OCI-LY7 (cell line): ENCODE measurements around the gene TCERG1L. TPM values are rescaled to one million over a fixed set of nuclear protein-coding genes. Genes with fewer than 3 reads are reported as not detected.

Experiments used
- BruUV-seq: library from RNA; stranded (reverse); fragments of 400-500 nt; replicated peaks from 2 replicates; lab custom pipeline; 2021; lab: Mats Ljungman, UMichigan
- CTCF ChIA-PET: fragments of 300-600 bp; sonication (Branson Sonifier 250); formaldehyde crosslinking; loops from one replicate; lab custom pipeline; 2022; ENCODE audit warnings: antibody characterized with exemption; ENCODE audit not compliant: unreplicated experiment; lab: Charles Lee
- POLR2A ChIA-PET: fragments of 300-600 bp; sonication (Branson Sonifier 250); formaldehyde crosslinking; loops from one replicate; lab custom pipeline; 2022; ENCODE audit warnings: antibody characterized with exemption; lab: Charles Lee
- DNase-seq: peaks from one replicate; pipeline ENCODE4 v3.0.0-alpha.2; 2015; ENCODE audit warnings: low spot score
- H2AFZ ChIP-seq: fragments of 200-600 bp; sonication (generic), shearing (Covaris generic); 2 replicates; pipeline ENCODE4 v1.6.1; 2014; ENCODE audit warnings: mild to moderate bottlenecking, antibody characterized with exemption, low read length, moderate library complexity
- H3K27ac ChIP-seq: fragments of 200-600 bp; sonication (generic); 2 replicates; pipeline ENCODE4 v1.5.1; 2014; ENCODE audit warnings: mixed run types, low read depth, mild to moderate bottlenecking, moderate library complexity, low read length, inconsistent platforms; ENCODE audit not compliant: poor library complexity, severe bottlenecking
- H3K36me3 ChIP-seq: fragments of 200-600 bp; sonication (generic); 2 replicates; pipeline ENCODE4 v1.6.1; 2014; ENCODE audit warnings: mild to moderate bottlenecking, antibody characterized with exemption, low read length, moderate library complexity, mixed read lengths; ENCODE audit not compliant: insufficient read depth
- H3K4me1 ChIP-seq: fragments of 200-600 bp; sonication (generic); 2 replicates; pipeline ENCODE4 v1.5.1; 2014; ENCODE audit warnings: mild to moderate bottlenecking, low read length; ENCODE audit not compliant: insufficient read depth, poor library complexity, severe bottlenecking
- H3K4me2 ChIP-seq: fragments of 200-600 bp; sonication (generic); 2 replicates; pipeline ENCODE4 v1.6.1; 2014; ENCODE audit warnings: mild to moderate bottlenecking, low read length
- H3K4me3 ChIP-seq: fragments of 200-600 bp; sonication (generic); 2 replicates; pipeline ENCODE4 v1.5.1; 2014; ENCODE audit warnings: mild to moderate bottlenecking, low read depth, low read length; ENCODE audit not compliant: poor library complexity, severe bottlenecking
- H3K79me2 ChIP-seq: fragments of 200-600 bp; sonication (generic); 2 replicates; pipeline ENCODE4 v1.6.1; 2016; ENCODE audit warnings: low read depth, mild to moderate bottlenecking, low read length, moderate library complexity, mixed read lengths; ENCODE audit not compliant: insufficient read depth
- H3K9me2 ChIP-seq: fragments of 200-600 bp; sonication (generic); 2 replicates; pipeline ENCODE4 v1.6.1; 2016; ENCODE audit warnings: mild to moderate bottlenecking, low read length, mixed read lengths; ENCODE audit not compliant: insufficient read depth
- H3K9me3 ChIP-seq: fragments of 200-600 bp; sonication (generic); 2 replicates; pipeline ENCODE4 v1.6.1; 2014; ENCODE audit warnings: mild to moderate bottlenecking, mixed run types, low read length, mixed read lengths
- H4K20me1 ChIP-seq: fragments of 200-600 bp; sonication (generic); 2 replicates; pipeline ENCODE4 v1.6.1; 2014; ENCODE audit warnings: mild to moderate bottlenecking, antibody characterized with exemption, low read length, moderate library complexity, mixed read lengths; ENCODE audit not compliant: insufficient read depth
- EZH2phosphoT487 ChIP-seq: fragments of 200-600 bp; sonication (generic); IDR thresholded peaks from 2 replicates; pipeline ENCODE4 v1.6.1; 2018; ENCODE audit warnings: low read depth, borderline replicate concordance, mild to moderate bottlenecking, mixed run types, antibody characterized with exemption, low read length, moderate library complexity, mixed read lengths
- intact Hi-C: fragments of 100-400 bp; cut with micrococcal nuclease; formaldehyde crosslinking; loops from one replicate; pipeline ENCODE4 v1.10.0; 2022; ENCODE audit not compliant: unreplicated experiment
- total RNA-seq, 2 experiments: library from RNA; depleted of rRNA in 1 of 2; stranded (reverse); fragments of >200 nt in 1 of 2; shearing (Covaris generic) in 1 of 2; gene quantifications; 2 replicates each; pipeline ENCODE4 v1.2.3, GENCODE V29; 2014 to 2022
- TF ChIP-seq, protein P1 (sequence below): fragments of 200-600 bp; sonication (generic); conservative IDR thresholded peaks from 2 replicates; pipeline ENCODE4 v1.5.1; 2014; ENCODE audit warnings: mild to moderate bottlenecking, antibody characterized with exemption, low read length, moderate library complexity, mixed read lengths

The TCERG1L gene
- total RNA-seq, 2 experiments from 2014 or later, result not detected

DNA sequence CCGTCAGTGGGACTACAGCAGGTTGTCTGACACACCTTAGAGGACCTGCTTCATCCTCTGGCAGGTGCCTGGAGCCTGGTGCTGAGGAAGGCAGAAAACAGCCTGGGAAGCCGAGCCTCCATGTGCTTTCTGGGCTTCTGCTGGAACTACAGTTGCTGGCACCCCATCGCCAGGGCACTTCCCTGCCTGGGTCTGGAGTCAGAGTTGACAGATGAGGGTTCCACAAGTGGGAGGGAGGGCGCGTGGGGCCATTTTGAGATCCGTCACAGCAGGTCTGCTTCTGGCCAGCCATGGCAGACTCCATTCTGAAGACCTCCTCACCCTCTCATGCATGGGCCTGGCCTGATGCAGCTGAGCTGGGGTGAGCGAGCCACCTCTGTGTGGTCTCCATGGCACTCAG, 33.2 kb upstream of the TCERG1L start:
- intact Hi-C loops, result no loop called here
- no peaks in the 10 kb centered on the region for H3K79me2 ChIP-seq
- no peaks in the 10 kb centered on the region for H3K36me3 ChIP-seq
- H3K4me1 ChIP-seq, result no peaks in the 10 kb centered on the region
- CTCF ChIA-PET, result no interaction called here
- BruUV-seq, result no TSS peak
- TF ChIP-seq, protein P1, sequence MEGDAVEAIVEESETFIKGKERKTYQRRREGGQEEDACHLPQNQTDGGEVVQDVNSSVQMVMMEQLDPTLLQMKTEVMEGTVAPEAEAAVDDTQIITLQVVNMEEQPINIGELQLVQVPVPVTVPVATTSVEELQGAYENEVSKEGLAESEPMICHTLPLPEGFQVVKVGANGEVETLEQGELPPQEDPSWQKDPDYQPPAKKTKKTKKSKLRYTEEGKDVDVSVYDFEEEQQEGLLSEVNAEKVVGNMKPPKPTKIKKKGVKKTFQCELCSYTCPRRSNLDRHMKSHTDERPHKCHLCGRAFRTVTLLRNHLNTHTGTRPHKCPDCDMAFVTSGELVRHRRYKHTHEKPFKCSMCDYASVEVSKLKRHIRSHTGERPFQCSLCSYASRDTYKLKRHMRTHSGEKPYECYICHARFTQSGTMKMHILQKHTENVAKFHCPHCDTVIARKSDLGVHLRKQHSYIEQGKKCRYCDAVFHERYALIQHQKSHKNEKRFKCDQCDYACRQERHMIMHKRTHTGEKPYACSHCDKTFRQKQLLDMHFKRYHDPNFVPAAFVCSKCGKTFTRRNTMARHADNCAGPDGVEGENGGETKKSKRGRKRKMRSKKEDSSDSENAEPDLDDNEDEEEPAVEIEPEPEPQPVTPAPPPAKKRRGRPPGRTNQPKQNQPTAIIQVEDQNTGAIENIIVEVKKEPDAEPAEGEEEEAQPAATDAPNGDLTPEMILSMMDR, result no peak
- TF ChIP-seq EZH2phosphoT487, result no peak
- H3K4me3 ChIP-seq, result no peak overlapping the region
- DNase-seq, result no peak
- H2AFZ ChIP-seq, result no peak overlapping the region
- H3K27ac ChIP-seq, result no peak overlapping the region
- POLR2A ChIA-PET, result no interaction called here
- H3K4me2 ChIP-seq, result no peak overlapping the region
- no peaks in the 10 kb centered on the region for H4K20me1 ChIP-seq
- H3K9me2 ChIP-seq, result no peaks in the 10 kb centered on the region
- no peaks in the 10 kb centered on the region for H3K9me3 ChIP-seq

DNA sequence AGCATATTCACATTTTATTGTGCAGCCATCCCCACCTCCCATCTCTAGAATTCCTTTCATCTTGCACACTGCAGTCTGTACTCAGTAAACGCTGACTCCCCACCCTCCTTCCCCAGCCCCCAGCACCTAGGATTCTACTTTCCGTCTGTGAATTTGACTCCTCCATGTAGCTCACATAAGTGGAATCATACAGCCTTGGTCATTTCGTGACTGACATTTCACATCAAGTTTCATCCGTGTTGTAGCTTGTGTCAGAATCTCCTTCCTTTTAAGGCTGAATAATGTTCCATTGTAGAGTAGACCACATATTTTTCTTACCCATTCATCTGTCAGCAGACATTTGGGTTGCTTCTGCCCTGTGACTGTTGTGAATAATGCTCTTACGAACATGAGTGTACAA, 26.2 kb upstream of the TCERG1L start:
- BruUV-seq, result no TSS peak
- ChIA-PET CTCF (no interaction called here), POLR2A (no interaction called here)
- no peaks in the 10 kb centered on the region for H3K9me2 ChIP-seq
- intact Hi-C loops, result no loop called here
- no peaks in the 10 kb centered on the region for H3K36me3 ChIP-seq
- no peak overlapping the region for H3K4me3 ChIP-seq
- H3K4me2 ChIP-seq, result no peak overlapping the region
- H3K4me1 ChIP-seq, result no peaks in the 10 kb centered on the region
- TF ChIP-seq EZH2phosphoT487, result no peak
- TF ChIP-seq, protein P1, result no peak
- no peak for DNase-seq
- H3K9me3 ChIP-seq, result no peaks in the 10 kb centered on the region
- no peak overlapping the region for H3K27ac ChIP-seq
- no peak overlapping the region for H2AFZ ChIP-seq
- no peaks in the 10 kb centered on the region for H4K20me1 ChIP-seq
- H3K79me2 ChIP-seq, result no peaks in the 10 kb centered on the region

DNA sequence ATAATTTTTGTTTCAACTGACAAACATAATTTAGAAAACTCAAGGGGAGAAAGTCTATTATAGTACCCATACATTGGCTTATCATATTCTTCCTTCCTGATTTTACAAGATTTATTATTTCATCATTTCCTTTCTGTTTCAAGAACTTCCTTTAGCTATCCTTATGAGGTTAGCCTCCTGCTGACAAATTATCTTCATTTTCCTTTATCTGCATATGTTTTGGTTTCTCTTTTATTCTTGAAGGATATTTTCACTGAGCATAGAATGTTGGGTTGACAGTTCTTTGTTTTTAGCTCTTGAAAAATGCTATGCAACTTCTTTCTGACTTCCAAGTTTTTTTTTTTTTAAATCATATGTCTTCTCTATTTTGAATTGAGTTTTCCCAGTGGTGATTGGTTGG, 21.3 kb upstream of the TCERG1L start:
- Histone ChIP-seq H2AFZ (no peak overlapping the region), H3K36me3 (no peaks in the 10 kb centered on the region), H3K9me3 (no peaks in the 10 kb centered on the region), H3K9me2 (no peaks in the 10 kb centered on the region), H3K4me2 (no peak overlapping the region), H3K79me2 (no peaks in the 10 kb centered on the region), H3K27ac (no peak overlapping the region), H3K4me3 (no peak overlapping the region), H3K4me1 (no peaks in the 10 kb centered on the region), H4K20me1 (no peaks in the 10 kb centered on the region)
- intact Hi-C loops, result no loop called here
- POLR2A ChIA-PET, result interaction anchor here (0.6 kb wide), 1 partner anchor 133 kb away, joined by 3 read pairs; no protein-coding TSS in a partner anchor
- BruUV-seq, result no TSS peak
- no peak for DNase-seq
- TF ChIP-seq, protein P1, result no peak
- CTCF ChIA-PET, result interaction anchor here (0.6 kb wide), 1 partner anchor 272 kb away, joined by 3 read pairs; no protein-coding TSS in a partner anchor
